GM19463 (cell line): ENCODE data around the gene ZGLP1.
A peak's percentile ranks its signal among the peaks of the same experiment; 100 is the strongest.
"Not testable (repeated sequence)": the region's sequence is repeated elsewhere in the genome, so short reads cannot be mapped to it uniquely, and the experiment has no call there.

Experiments
- ATAC-seq: cut with Tn5 transposase; IDR thresholded peaks from one replicate; pipeline ENCODE4 v1.9.1; 2021; ENCODE audit warnings: mild to moderate bottlenecking, moderate library complexity; ENCODE audit not compliant: unreplicated experiment

Gene ZGLP1

DNA sequence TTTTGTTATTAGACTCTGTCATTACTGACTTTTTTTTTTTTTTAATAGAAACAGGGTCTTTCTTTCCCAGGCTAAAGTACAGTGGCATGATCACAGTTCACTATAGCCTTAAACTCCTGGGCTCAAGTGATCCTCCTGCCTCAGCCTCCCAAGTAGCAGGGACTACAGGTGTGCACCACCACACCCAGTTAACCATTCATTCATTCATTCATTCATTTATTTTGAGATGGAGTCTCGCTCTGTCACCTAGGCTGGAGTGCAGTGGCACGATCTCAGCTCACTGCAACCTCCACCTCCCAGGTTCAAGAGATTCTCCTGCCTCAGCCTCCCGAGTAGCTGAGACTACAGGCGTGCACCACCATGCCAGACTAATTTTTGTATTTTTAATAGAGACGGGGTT lies 27.6 kb downstream of the ZGLP1 start:
- not testable (repeated sequence) for ATAC-seq

DNA sequence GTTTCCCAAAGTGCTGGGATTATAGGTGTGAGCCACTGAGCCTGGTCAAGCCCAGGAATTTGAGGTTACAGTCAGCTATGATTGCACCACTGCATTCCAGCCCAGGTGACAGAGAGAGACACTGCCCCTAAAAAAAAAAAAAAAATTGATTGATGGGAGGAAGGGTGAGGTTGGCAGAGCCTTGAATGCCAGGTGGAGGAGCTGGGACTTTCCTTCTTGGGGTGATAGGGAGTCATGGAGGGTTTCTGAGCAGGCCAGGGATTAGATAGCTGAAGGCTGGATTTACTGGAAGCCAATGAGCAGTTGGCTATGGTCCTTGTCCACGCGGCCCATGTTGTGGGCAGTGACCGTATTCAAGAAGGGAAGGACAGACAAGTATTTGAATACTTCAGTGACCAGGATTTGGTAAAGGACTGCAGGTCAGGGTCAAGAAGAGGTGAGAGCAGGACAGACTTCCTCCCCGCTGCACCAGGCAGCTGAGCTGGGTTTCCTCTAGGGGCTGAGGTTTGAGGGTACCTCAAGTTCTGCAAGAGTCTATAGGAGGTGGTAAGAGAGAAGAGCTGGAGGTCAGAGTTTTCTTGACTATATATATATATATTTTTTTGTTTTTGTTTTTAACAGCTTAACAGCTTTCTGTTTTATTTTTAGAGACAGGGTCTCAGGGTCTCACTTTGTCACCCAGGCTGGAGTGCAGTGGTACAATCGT lies 29.7 kb downstream of the ZGLP1 start:
- no peak for ATAC-seq

DNA sequence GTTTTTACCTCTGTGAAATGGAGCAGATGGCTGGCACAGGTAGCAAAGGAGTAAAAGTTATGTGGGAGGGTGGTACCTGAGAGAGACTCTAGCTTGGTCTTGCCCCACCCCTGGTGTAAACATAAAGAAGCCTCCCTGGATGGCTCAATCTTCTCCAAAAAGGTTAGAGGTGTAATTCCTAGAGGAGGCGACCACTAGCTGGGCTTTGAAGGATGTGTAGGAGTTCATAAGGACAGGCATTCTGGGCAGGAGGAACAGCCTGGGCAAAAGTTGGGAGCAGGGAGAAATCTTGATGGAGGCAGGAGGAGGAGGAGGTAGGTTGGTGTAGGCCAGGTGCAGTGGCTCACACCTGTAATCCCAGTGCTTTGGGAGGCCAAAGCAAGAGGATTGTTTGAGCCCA lies 30.7 kb downstream of the ZGLP1 start:
- ATAC-seq = no peak

DNA sequence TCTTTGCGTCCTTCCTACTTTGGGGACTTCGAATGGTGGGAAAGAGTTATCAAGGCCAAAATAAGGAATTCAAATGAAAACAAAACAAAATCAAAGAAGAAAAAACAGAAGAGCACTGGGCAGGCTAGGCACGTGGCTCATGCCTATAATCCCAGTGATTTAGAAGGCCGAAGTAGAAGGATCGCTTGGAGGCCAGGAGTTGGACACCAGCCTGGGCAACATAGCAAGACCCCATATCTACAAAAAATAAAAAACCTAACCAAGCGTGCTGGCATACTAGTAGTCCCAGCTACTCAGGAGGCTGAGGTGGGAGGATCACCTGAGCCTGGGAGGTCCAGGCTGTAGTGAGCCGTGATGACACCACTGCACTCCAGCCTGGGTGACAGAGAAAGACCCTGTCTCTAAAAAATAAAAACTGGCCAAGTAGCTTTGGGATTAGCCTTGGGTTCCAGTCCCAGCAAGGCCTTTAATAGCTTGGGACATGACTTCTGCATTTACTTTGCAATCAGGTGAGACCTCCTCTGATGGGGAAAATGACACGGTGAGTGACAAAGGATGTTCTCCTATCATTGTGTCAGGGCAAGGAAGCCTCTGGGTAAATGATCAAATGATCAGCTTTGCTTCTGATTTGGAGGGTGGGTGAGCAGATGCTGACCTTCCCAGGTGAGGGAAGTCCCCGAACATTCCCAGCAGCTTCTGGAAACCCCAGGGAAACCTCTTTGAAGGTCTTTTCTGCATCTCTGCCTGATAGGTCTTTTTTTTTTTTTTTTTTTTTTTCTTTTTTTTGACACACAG lies 31.6 kb downstream of the ZGLP1 start:
- ATAC-seq = no peak

DNA sequence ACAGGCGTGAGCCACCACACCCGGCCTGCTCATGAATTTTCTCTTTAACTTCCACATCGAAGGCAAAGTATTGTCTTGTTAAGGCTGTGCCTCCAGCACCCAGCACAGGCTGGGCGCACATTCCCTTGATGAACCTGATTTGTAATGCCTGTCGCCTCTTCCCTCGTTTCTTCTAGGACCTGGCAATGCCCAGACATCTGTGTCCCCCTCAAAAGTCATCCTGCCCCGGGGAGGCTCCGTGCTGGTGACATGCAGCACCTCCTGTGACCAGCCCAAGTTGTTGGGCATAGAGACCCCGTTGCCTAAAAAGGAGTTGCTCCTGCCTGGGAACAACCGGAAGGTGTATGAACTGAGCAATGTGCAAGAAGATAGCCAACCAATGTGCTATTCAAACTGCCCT lies 35.0 kb downstream of the ZGLP1 start:
- ATAC-seq = no peak

DNA sequence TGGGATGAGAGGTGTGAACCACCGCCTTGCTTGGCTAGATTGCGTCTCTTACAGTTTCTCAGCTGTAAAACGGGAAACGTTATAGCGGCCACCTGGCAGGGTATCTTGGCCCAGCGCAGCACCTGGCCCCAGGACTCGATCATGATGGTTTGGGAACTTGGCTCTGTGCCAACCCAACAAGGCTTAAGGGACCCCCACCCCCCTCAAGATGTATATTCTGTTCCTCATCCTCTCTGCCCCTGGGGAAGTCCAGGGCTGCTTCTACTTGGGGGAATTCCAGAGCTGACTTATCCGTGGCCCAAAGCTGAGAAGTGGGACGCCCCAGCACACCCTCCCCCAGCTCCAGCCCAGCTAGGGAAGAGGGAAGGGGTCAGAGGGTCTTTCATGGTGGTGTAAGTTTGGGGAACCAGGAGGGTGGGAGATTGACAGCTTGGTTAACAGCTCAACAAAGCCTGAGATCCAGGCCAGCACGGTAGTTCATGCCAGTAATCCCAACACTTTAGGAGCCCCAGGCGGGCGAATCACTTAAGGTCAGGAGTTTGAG lies 38.0 kb downstream of the ZGLP1 start:
- ATAC-seq = peak; percentile 25

DNA sequence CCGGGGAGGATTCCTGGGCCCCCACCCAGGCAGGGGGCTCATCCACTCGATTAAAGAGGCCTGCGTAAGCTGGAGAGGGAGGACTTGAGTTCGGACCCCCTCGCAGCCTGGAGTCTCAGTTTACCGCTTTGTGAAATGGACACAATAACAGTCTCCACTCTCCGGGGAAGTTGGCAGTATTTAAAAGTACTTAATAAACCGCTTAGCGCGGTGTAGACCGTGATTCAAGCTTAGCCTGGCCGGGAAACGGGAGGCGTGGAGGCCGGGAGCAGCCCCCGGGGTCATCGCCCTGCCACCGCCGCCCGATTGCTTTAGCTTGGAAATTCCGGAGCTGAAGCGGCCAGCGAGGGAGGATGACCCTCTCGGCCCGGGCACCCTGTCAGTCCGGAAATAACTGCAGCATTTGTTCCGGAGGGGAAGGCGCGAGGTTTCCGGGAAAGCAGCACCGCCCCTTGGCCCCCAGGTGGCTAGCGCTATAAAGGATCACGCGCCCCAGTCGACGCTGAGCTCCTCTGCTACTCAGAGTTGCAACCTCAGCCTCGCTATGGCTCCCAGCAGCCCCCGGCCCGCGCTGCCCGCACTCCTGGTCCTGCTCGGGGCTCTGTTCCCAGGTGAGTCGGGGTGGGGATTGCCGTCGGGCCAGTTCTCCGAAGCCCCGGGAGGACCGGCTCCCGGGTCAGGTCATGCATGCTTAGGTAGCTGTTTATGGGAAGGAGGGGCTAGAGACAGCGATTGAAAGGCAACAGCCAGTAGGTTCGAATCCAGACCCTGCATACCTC lies 38.8 kb downstream of the ZGLP1 start, which contains the start of gene ICAM1:
TSS of gene ICAM1 (plus strand) at position 505 of the 779 bp plus-strand sequence. CDS start at position 545, 40 bp downstream.
- peak; percentile 48 for ATAC-seq

DNA sequence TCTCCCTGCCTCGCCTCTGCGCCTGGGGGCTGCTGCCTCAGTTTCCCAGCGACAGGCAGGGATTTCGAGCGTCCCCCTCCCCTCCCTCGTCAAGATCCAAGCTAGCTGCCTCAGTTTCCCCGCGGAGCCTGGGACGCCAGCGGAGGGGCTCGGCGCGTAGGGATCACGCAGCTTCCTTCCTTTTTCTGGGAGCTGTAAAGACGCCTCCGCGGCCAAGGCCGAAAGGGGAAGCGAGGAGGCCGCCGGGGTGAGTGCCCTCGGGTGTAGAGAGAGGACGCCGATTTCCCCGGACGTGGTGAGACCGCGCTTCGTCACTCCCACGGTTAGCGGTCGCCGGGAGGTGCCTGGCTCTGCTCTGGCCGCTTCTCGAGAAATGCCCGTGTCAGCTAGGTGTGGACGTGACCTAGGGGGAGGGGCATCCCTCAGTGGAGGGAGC lies 39.4 kb downstream of the ZGLP1 start:
- ATAC-seq = peak; percentile 24

DNA sequence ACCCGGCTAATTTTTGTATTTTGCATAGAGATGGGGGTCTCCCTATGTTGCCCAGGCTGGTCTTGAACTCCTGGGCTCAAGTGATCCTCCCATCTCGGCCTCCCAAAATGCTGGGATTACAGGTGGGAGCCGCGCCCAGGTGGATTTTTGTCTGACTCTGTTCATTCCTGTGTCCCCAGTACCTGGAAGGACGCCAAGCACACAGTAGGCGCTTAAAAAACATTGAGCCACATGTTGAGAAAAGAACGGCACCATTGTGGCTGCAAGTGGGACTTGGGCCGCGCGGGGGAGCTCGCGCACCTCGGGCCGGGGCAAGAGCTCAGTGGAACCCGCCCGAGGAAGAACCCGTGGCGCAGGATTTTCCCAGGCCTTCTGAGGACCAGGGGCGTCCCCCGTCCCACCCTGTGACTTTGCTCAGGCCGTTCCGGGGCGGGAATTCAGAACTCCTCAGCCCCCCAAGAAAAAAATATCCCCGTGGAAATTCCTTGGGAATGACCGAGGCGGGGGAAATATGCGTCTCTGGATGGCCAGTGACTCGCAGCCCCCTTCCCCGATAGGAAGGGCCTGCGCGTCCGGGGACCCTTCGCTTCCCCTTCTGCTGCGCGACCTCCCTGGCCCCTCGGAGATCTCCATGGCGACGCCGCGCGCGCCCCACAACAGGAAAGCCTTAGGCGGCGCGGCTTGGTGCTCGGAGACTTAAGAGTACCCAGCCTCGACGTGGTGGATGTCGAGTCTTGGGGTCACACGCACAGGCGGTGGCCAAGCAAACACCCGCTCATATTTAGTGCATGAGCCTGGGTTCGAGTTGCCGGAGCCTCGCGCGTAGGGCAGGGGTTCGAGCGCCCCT lies 40.1 kb downstream of the ZGLP1 start:
- ATAC-seq = no peak

DNA sequence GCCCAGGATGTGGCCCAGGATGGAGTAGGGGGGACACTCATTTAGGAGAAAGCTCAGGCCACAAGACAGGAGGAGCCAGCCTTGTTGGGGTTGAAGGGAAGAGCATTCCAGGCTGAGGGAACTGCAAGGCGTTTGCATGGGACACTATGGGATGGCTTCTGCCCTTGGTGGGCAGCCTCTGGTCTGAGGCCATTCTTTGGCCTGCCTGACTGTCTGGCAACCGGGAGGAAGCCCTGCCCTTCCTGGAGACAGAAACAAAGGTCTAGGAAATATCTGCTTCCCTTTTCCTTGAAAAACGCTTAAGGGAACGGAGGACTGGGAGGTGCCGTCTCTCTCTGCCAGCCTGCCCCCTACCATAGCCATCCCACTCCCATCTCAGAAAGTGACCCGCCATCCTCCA lies 41.5 kb downstream of the ZGLP1 start:
- no peak for ATAC-seq

DNA sequence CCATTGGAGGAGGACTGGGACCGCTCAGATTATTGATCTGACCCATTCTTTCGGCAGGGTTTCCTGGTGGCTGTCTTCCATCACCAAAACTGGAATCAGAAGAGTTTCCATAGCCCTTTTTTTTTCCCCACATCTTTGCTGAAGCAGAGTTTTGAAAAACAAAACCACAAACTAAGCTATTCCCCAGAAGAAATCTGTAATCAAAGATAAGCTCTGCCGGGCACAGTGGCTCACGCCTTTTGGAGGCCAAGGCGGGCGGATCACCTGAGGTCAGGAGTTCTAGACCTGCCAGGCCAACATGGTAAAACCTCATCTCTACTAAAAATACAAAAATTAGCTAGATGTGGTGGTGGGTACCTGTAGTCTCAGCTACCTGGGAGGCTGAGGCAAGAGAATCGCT lies 42.9 kb downstream of the ZGLP1 start:
- ATAC-seq = no peak

DNA sequence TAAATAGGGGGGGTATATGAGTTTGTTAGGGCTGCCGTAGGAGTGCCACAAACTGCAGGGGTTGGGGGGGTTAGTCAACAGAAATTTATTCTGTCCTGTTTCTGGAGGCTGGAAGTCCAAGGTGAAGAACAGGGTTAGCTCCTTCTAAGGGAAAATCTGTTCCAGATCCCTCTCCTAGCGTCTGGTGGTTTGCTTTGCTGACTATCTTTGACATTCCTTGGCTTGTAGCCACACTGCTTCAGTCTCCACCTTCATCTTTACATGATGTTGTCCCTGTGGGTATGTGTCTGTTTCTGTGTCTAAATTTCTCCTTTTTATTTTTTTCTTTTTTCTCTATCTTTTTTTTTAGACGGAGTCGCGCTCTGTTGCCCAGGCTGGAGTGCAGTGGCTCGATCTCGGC lies 46.8 kb downstream of the ZGLP1 start:
- no peak for ATAC-seq

DNA sequence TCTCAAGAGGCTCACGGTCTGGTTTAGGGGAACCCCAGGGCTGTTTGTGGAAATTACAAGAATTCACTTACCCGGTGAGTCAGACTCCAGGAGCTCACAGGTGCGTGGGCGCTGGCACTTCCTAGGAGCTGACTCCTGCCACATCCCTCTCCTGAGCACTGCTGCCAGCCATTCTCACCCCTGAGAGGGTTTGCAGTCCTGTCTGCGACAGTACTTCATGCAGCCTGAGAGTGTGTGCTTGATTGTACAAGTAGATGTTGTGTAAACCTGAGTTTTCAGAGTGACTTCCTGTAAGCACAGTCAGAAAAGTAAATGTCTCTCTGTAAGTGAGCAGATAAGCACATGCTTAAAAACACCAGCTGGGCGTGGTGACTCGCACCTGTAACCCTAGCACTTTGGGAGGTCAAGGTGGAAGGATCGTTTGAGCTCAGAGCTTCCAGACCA lies 49.5 kb downstream of the ZGLP1 start:
- ATAC-seq = no peak

DNA sequence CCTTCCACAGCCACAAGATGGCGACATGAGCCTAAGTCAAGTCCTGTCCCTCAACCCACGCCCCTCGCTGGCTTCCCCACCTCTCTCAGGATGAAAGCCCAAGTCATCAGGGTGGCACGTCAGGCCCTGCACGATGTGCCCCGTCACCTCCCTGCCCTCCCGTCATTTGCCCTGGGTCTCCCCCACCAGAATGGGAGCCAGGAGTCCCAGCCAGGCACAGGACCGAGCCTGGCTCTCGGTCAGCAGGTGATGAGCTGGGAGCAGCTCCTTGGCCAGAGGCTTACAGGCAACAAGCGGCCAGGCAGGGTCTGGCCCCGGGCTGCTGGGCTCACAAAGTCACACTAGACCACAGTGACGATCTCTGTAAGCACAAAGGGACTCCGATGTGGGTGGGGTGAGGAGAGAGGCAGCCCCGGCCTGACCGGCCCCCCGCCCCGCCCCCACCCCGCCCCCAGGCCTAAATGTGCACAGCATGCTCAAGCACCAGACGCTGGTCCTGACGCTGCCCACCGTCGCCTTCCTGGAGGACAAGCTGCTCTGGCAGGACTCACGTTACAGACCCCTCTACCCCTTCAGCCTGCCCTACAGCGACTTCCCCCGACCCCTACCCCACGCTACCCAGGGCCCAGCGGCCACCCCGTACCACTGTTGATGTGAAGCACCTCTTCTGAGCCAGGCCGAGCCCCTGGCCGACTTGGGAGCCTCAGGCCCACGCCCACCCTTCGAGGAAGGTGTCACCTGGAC lies 50.3 kb downstream of the ZGLP1 start:
- ATAC-seq = no peak

DNA sequence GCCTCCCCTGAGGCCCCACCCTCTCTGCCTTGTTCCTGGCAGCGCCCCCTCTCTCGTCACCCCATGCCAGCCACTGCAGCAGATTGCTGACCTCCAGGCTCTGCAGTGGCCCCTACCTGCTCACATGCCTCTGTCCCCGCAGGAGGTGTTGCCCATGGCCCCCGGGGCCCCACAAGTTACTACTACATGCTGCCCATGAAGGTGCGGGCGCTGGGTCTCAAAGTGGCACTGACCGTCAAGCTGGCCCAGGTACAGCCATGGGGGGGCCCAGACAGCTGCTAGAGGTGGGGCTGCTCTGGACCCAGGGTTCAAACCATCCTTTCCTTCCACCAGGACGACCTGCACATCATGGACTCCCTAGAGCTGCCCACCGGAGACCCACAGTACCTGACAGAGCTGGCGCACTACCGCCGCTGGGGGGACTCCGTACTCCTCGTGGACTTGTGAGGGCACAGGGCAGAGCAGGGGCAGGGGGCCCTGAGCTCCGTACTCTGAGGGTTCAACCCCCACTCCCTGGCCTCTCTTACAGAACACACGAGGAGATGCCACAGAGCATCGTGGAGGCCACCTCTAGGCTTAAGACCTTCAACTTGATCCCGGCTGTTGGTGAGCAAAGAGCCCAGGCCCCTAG lies 51.4 kb downstream of the ZGLP1 start:
- no peak for ATAC-seq

DNA sequence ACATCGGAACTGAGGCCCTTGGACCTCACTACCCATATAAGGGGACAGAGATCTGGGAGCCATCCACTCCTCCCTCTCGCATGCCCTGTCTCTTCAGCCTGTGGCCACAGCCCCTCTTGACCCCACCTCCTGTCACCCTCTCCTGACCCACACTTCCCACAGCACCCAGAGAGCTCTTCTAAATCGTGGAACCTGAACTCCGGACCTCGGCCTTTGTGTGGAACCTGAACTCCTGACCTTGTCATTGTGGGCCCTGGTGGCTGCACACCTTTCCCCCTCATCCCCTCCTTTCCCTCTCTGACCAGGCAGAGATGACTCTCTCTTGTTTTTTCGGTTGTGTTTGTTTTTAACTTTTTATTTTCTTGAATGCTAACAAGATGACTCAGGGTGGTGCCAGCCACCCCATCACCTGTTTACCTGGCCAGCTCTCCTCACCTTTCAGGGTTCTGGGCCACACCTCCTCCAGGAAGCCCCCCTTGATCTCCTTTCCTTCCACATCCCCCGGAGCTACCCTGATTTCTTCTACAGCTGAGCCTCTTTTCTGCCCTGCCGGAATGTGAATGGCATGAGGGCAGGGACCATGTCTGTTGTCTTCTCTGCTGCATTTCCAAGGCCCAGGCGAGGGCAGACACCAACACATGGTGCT lies 52.5 kb downstream of the ZGLP1 start:
- no peak for ATAC-seq

DNA sequence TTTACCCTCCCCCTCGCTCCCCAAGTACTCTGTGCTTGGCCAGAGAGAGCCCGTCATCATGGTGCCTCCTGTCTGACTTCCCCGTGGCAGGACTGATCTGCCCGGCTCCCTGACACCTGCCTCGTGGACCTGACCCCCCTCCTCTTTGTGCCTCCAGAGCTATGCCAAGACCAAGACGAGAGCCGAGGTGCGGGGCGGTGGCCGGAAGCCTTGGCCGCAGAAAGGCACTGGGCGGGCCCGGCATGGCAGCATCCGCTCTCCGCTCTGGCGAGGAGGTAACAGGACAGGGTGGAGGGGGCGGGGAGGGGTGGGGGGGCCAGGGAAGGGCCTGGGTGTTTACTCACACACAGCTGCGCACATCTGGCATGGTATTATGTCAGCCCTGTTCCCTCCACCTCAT lies 53.1 kb downstream of the ZGLP1 start:
- ATAC-seq = no peak

DNA sequence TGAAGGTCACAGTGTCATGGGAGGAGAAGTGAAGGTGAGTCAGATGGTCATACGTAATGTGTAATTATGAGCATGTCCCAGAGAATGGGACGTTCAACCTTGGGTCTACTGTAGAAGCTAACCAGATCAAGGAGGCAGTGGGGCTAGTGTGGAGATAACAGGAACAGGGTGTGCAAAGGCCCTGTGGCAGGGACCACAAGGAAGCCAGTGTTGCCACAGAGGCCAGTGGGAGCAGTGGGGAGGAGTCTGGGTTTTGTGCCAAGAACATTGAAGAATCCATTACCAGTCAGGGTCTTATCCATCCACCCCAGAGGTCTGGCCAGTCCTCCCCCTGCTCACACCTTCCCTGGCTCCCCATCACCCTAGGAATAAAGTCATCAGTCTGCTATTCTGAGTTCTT lies 54.3 kb downstream of the ZGLP1 start:
- ATAC-seq = no peak
